Measurements from ENCODE around the gene NAPG. TPM values are rescaled to one million over a fixed set of nuclear protein-coding genes. Genes with fewer than 3 reads are reported as not detected.
A peak's percentile ranks its signal among the peaks of the same experiment; 100 is the strongest.
"Not testable (repeated sequence)": the region's sequence is repeated elsewhere in the genome, so short reads cannot be mapped to it uniquely, and the experiment has no call there.

NAPG gene
- total RNA-seq, 1 experiment from 2014 or later: 32.8 TPM

DNA sequence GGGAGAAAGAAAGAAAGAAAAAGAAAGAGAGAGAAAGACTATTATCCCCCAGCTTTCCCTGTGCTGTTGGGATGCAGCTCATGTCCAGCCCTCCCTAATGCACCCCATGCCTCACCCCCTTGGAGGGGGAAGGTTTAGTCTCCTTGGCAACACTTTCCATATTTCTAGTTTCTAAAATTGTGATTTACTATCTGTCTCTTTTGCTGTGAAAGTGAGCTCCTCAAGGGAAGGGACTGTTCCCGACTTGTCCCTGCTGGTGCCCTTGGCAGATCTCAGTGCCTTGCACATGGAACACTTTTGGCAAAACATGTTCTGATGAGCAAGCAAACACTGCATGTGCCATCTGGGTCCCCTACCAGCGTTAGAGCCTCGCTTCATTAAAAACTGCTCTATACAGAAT, 11.7 kb upstream of the NAPG start:
- DNase-seq (ENCODE audit: low read depth): no peak

DNA sequence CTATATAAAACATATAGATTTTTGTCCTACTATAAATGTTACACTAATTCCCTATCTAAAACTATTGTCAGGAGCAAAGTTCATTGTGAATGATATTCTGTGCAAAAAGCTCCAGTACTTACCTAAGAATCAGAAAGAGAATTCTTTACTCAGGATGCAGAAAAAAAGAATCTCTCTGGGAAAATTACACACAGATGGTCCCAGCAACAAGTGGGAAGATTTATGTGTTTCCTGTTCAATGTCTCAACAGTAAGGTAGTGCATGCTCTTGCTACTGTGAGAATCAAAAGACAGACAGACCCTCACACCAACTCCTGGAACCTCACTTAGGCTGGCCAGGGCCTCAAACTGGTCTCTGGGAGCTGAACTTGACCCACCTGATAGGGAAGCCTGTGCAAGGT, 11.2 kb upstream of the NAPG start:
- DNase-seq (ENCODE audit: low read depth): no peak

DNA sequence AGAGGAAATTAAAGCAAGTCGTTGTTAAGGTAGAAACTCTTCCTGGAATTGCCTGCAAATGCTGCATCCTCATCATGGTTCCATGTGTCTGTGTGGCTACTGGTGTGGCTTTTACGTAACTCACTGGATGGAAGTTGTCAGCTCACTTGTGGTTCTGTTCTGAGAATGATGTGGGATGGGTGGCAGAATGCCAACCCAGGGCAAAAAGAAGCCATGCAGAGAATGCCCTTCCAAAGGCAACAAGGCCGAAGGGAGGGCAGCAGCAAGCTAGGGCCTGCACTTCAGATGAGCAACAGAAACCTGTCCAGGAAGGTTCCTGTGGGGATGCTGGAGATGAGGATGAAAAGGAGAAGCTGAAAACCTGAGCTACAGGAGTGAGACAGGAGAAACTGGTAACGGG, 10.4 kb upstream of the NAPG start:
- DNase-seq (ENCODE audit: low read depth): no peak

DNA sequence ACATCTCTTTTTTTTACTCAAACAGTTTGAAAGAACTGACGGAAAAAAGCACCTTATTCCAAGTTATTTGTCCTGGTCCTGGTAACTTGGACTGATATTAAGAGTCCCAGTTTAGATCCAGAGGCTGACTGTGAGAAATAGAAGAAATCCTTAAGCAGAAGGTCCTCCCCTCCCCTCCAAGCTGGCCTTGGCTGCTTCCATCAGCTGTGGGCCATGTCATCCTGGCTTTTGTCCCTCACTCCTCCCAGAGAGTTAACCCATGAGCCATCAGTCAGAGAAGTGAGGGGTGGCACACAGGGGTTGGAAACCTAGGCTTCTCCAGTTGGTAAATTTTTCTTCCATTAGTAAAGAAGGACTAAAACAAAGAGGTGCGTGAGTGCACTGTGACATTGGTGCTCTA, 9.7 kb upstream of the NAPG start:
- no peak for DNase-seq (ENCODE audit: low read depth)

DNA sequence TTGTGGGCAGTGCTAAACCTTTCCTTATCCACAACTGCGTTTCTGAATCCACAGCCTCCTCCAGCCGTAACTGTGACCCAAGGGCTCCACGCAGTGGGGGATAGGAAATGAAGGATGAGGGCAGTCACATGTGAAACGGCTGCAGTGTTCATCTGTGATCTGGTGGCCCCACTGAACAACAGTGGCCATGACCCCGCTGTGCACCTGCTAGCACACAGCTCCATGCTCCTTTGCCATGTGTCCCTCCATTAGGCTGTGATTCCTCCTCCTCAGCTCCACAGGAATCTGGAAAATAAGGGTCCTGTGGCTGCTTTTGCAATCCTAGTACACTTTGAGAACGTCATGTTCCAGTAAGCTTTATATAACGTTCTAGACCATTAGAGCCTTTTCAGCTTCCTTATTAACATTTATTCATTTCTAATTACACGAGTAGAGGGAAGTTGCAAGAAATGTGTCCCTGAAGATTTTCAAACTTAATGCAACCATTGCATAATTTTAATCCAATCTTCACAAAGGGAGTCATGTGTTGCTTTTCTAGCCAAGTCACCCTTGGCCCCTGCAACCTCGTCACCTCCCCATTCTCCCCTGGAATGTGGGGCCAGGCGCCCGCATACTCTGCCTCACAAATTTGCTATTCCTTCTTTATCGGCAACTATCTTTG, 7.1 kb upstream of the NAPG start:
- DNase-seq (ENCODE audit: low read depth): peak; percentile 12

DNA sequence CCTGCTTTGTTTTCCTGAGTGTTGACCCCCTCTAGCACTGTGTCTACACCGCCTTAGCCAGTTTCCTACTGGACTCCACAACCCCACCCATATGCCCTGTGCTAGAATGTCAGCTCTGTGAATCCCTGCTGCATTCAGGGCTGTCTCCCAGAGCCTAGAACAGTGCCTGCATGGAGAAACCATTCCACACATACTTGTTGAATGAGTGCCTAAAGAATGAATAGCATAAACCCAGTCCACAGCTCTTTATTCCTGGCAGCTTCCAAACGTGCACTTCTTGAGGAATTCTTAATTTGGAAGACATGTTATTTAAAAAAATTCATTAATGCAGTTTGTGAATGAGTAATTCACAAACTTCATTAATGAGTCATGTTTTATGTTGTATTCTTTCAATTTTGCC, 6.5 kb upstream of the NAPG start:
- DNase-seq (ENCODE audit: low read depth): no peak

DNA sequence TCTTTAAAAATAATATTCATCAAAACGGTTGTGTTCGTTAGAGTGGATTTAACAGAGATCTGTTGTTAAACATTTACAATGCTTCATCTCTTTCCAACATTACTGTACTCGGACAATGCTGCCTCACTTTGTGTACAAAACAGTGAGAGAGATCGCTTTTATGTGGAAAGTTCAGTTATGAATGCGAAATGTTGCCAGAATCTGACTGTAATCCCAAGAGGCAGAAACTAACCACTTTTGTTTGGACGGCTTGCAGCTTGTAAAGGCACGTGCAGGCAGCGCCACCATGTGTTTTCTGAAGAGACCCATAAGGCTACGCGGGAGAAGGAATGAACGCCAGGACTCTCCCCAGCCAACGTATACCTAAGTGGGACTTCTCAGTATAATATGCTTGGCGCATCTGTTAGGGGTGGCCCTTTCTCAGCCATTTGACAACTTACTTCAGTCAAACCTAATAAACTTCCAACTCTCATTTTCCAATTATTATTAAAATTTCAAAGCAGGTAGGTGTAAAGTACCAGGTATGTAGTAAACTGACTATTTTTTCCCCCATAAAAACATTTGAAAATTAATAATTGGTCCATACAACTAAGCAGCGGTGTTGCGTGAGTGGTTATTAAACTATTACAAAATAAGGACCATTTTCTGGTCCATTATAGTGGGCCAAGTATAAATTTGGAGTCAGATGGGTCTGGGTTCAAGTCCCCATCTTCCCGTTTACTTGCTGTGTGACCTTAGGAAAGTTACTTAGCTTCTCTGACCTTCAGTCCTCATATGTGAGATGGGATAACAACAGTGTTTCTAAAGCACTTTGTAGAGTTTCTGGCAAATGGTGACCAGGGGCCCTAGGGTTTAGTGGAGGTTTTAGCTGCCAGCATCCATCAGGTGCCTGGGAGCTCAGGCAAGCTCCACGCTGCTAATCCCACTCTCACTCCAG, 5.6 kb upstream of the NAPG start:
- peak; percentile 80 for DNase-seq (ENCODE audit: low read depth)

DNA sequence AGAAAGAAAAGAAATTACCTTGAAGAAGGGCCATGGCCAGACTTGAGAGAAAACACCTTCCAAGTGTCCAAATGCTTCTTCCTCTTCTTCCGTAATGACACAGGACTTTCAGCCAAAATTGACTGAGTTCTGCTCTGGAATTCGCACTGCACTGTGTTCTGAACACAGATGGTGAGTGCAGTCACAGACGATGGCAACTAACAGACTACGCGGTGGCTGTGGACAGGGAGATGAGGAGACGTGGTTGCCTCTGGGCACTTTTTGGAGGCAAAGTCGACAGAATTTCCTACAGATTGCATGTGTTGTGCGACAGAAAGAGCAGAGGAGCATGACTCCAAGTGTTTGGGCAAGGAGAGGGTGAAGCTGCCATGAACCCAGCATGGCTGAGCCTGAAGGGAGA, 4.3 kb upstream of the NAPG start:
- no peak for DNase-seq (ENCODE audit: low read depth)

DNA sequence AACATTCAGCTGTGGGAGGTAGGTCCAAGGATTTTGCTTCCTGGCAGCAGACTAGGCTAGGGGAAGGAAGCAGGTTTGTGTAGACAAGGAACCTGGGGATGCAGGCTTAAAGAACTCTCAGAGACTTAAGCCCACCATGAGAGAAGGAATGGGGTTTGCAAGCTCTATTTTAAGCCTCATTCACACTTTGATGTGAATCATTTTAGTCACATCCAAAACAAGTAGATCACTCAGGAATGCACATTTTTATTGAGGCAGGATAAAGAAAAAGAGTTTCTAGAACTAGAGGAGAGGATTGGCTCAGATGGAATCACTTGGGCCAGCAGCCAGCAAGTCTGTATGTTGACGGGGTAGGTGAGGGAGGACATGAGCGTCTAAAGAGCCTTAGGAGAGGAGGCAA, 3.3 kb upstream of the NAPG start:
- DNase-seq (ENCODE audit: low read depth): no peak

DNA sequence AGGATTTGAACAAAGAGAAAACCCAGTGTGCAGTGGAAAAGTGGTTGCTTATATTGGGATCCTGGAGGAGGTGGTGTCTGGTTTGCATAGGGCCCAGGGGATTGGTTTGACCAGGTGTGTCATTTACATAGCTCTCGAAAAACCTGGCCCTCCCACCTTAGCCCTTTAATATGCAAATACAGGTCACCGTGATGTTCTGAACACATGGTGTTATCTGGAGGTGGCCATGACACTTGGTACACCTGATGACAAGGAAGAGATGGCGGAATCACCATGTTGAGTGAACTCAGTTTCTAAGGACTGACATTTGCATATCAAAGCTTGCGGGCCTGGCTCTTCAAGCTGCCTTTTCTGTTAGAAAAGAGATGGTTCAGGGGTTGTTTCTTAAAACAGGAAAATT, 2.3 kb upstream of the NAPG start:
- DNase-seq (ENCODE audit: low read depth): no peak

DNA sequence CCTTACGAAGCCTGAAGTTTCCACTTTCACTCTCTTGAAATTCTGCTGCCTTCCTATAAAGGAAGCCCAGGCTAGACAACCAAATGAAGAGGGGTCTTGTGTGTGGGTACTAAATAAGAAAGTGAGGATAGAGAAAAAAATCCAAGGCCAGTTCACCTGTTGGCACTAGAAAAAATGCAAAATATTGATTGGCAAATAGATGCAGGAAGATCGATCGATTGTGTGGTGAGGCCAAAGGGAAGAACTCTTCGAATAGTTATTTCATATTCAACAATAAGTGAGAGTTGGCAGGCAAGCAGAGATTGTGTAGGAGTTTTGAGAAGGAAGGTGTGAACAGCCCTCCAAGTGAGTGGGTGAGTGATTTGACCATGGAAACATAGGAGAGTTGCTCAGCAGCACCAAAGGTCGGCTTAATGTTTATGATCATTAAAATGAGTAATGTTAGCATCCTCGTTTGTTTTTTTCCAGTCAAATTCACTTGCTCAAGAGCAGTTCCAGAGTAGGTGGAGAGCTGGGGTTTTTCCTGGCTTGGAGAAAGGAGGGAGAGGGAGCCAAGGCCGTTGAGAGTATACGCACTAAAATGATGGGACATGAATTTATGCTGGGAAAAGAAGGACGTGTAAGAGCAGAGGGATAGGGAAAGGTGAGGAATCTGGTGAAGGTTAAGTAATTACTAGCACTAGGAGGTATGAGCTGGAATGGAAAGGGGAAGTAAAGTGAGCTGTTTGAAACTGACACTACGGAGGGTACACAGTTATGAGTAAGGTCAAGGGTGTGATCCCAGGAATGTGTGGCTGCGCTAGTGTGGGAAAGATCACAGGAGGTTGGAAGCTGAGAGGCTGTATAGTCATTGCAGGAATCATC, 1.1 kb upstream of the NAPG start:
- DNase-seq (ENCODE audit: low read depth): peak; percentile 70

DNA sequence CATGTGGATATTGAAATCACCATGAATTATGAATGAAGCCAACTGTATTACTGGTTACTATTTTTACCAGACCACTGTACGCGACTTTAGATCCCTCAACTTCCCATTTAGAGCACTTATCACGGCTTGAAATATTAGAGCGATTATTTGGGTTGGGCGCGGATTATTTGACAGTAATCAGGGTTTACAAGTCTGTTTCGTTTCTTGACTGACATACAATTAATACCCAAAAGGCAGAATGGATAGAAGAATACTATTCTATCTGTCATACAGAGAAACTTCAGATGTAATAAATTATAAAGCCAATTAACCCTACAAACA, 496 bp upstream of the NAPG start:
- no peak for DNase-seq (ENCODE audit: low read depth)

DNA sequence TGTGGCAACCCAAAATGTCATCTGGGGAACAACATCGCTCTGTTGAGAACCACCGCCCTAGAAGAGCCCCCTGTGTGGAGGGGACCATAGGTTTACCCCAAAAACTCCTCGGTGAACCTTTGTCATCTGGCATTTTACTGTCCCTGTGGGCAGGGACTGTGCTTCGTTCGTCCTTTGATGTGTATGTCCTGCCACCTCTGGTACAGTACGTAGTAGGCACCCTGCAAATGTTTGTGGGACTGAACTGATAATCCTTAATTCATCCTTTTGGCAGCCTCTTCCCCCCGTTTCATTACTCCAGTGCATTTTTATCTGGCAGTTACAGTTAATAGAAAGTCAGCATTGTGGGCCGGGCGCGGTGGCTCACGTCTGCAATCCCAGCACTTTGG, 728 bp downstream of the NAPG start:
- DNase-seq (ENCODE audit: low read depth): no peak

DNA sequence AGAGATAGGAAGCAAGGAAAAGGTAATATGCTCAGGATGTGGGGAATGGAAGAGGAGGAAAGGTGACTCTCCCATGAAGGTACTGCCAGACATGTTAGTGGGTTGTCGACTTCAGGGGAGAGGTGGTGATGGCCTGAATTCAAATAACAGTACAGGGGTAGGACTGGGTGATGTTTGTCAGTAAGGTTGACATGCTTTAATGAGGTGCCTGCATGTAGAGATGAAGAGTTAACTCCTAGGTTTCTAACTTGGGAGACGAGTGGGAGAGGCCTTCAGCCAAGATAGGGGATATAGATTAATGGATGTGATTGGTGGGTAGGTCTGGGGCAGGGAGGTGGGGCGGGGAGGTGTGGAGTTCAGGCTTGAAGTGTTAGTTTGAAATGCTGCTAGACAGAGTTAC, 2.6 kb downstream of the NAPG start:
- no peak for DNase-seq (ENCODE audit: low read depth)

DNA sequence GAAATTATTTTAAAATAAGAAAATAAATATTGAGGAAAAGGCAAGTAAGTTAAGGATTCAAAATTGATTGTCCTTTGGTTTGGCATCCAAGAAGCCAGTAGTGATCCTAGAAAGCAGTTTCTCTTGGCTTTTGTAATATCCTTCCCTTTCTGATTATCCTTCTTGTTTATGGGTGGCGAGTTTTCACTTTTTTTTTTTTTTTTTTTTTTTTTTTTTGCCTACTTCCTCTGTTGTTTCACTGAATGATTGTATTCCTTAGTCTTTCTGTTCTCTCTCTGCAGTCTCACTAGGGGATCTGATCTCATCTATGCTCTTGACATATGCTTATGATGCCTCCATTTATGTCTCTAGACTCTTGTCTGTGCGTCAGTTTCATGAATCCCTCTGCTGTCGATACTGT, 4.2 kb downstream of the NAPG start:
- DNase-seq (ENCODE audit: low read depth): no peak

DNA sequence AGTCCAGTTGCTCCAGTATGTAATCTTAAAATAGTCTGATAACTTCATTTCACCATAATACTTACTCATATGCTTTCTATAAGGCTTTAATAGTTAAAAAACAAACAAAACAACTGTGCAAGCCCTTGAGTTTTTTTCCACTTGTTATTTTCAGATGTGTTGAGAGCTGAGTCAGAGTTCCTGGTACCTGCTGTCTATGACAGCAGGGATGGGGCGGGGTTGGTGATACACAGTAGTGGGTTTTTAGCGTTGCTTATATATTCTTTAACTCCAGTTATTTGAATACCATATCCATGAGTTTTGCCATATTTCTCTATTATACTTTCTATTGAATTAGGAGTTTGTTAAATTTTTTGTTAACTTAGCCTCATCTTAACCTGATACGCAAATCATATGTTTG, 5.0 kb downstream of the NAPG start:
- DNase-seq (ENCODE audit: low read depth): no peak

DNA sequence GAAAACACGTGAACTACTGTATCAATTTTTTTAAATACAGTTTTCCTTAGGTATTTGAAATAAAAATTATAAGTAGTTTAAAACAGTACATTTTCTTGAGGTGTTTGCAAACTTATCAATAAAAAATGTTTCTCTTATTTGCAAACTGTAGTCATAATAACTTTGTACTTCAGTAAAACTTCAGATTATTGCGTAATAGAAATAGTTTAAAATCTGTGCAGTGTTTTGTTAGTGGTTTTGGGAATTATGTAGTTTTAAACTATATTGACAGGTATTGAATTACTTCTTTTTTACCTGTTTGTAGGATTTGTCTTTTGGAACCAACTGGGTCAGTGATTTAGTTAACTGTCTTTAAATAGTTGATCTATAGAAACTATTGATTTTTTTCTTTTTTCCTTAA, 7.3 kb downstream of the NAPG start:
- DNase-seq (ENCODE audit: low read depth): no peak

DNA sequence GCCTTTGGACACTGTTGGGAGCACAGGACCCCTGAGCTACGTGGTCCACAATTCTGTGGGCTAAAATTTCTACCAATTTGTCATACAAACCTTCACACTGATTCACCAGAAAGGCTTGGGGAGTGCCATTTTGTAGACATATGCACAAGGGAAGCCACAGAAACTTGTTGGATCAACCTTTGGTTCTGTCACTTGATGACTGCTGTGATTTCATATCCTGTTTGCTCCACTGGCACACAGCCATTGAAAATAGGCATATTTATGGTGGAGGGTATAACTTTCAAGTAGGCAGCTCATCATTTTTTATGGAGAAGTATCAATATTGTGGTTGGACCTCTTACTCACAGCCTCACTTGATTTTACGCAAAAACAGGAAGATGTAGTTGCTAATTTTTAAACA, 10.5 kb downstream of the NAPG start:
- DNase-seq (ENCODE audit: low read depth): peak; percentile 45

DNA sequence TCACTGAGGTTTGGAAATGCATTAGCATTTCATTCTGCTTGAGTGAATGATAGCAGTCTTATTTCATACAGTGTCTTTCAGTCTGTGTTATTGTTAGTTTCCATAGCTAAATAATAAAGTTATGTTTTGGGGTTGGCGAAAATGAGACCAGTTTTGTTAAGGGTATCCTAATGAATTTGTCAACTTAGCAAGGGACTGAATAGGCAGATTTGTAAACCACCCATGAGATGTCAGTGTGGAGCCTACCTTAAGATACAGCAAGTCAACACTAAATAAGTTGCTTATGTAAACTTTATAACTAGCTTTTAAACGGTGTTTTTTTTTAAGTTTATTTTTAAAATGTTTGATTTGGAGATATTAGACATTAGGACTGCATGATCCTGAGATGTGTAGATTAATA, 11.9 kb downstream of the NAPG start:
- DNase-seq (ENCODE audit: low read depth): no peak

DNA sequence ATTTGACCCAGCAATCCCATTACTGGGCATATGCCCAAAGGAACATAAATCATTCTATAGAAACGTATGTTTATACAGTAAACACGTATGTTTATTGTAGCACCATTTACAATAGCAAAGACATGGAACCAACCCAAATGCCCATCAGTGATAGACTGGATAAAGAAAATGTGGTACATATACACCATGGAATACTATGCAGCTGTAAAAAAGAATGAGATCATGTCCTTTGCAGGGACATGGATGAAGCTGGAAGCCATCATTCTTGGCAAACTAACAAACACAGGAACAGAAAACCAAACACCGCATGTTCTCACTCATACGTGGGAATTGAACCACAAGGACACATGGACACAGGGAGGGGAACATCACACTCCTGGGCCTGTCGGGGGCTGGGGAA, 13.3 kb downstream of the NAPG start:
- DNase-seq (ENCODE audit: low read depth): not testable (repeated sequence)

DNA sequence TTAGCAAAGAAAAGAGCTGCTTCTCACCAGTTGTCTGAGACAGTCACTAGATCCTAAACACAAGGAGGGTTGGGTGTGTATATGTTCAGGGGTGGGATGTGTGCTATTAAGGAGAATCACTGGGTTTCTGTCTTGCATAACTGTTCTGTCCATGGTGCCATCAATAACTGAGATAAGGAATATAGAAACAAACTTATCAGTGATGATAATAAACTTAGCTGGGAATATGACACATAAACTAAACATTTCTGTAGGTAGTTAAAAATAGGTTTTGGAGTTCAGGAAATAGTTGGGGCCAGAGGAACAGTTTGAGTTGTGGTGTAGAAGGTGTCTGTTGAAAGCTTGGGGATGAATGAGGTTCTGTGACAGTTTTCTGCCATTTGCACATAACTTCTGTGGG, 17.4 kb downstream of the NAPG start:
- no peak for DNase-seq (ENCODE audit: low read depth)

DNA sequence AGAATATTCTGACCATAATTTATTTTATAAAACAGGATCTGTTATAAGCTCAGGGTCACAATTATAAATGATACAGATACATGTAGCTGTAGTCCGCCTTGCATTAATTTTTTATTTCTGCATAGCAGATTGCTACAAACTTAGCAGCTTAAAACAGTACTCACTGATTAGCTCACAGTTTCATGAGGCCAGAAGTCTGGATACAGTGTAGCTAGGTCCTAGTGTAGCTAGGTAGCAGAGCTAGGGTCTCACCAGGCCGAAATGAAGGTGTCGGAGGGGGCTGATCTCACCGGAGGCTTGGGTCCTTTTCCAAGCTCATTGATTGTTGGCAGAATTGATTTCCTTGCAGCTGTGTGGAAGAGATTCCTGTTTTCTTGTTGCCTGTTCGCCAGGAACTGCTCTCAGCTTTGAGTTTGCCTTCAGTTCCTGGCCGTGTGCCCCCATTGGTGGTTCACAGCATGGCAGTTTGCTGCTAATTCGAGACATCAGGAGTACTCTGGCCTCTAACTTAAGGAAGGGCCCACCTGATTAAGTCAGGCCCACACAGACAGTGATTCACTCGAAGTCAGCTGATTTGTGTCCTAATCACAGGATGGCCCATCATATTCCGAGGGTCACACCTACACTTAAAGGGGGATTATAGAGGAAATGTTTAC, 18.4 kb downstream of the NAPG start:
- DNase-seq (ENCODE audit: low read depth): no peak
